Fibroblast of the aortic adventitia (primary cell): ENCODE measurements around the gene CD302. TPM values are rescaled to one million over a fixed set of nuclear protein-coding genes. Genes with fewer than 3 reads are reported as not detected.

Experiments used
- DNase-seq: peaks from one replicate; pipeline ENCODE4 v3.0.0-alpha.2; 2010; ENCODE audit warnings: low read depth
- H3K4me3 ChIP-seq: 2 replicates; pipeline ENCODE4 v1.5.1; 2011; ENCODE audit warnings: low read depth, mild to moderate bottlenecking, control low read depth, low read length, moderate library complexity
- total RNA-seq: library from RNA; depleted of rRNA; stranded (reverse); fragments of >200 nt; gene quantifications from 2 replicates; pipeline ENCODE4 v1.2.3, GENCODE V29; 2012; ENCODE audit warnings: low replicate concordance
- TF ChIP-seq, protein P1 (sequence below): IDR thresholded peaks from 2 replicates; pipeline ENCODE4 v1.5.1; 2011; ENCODE audit warnings: mild to moderate bottlenecking, low read length, control low read depth, inconsistent platforms; ENCODE audit not compliant: insufficient read depth

CD302 gene
- total RNA-seq, 1 donor, result 23.0 TPM

GRCh38 chr2:159783556-159783955, 14.5 kb downstream of the CD302 start:
- no peak for DNase-seq
- TF ChIP-seq, protein P1, sequence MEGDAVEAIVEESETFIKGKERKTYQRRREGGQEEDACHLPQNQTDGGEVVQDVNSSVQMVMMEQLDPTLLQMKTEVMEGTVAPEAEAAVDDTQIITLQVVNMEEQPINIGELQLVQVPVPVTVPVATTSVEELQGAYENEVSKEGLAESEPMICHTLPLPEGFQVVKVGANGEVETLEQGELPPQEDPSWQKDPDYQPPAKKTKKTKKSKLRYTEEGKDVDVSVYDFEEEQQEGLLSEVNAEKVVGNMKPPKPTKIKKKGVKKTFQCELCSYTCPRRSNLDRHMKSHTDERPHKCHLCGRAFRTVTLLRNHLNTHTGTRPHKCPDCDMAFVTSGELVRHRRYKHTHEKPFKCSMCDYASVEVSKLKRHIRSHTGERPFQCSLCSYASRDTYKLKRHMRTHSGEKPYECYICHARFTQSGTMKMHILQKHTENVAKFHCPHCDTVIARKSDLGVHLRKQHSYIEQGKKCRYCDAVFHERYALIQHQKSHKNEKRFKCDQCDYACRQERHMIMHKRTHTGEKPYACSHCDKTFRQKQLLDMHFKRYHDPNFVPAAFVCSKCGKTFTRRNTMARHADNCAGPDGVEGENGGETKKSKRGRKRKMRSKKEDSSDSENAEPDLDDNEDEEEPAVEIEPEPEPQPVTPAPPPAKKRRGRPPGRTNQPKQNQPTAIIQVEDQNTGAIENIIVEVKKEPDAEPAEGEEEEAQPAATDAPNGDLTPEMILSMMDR, result no peak
- no peak overlapping the region for H3K4me3 ChIP-seq

DNA sequence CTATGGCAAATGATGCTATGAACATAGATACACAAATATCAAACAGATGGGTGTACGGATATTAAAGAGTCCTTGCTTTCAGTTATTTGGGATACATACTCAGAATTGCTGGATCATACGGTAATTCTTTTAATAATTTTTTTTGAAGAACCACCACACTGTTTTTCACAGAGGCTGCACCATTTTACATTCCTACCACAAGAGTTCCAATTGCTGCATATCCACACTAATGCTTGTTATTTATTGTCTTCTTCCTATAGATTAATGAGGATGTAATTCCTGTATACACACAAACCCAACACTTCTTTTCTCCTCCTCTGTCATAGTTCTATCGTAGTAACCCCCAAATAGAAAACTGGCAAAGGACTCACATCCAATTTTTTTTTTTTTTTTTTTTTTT, 21.7 kb downstream of the CD302 start:
- DNase-seq, result no peak
- no peak overlapping the region for H3K4me3 ChIP-seq

DNA sequence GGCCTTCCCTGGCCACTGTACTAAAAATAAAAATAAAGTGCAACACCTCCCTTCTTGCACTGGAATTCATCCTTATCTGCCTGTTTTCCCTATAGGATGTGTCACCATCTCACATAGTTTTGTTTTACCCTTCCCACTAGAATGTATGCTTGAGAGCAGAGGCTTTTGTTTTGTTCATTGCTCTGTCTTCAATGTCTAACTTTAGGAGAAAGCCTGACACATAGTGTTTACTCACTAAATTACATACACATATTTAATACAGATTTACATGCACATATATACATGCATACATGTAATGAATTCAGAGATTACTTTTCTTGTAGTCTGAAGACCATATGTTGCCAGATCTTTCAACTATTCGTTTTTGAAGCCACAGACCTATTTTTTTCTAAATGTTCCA, 23.0 kb downstream of the CD302 start:
- H3K4me3 ChIP-seq, result no peak overlapping the region
- TF ChIP-seq, protein P1, result no peak
- DNase-seq, result no peak

More for the DNA sequence above, 21.7 kb downstream of the CD302 start:
- TF ChIP-seq, protein P1, result peak; percentile 38

DNA sequence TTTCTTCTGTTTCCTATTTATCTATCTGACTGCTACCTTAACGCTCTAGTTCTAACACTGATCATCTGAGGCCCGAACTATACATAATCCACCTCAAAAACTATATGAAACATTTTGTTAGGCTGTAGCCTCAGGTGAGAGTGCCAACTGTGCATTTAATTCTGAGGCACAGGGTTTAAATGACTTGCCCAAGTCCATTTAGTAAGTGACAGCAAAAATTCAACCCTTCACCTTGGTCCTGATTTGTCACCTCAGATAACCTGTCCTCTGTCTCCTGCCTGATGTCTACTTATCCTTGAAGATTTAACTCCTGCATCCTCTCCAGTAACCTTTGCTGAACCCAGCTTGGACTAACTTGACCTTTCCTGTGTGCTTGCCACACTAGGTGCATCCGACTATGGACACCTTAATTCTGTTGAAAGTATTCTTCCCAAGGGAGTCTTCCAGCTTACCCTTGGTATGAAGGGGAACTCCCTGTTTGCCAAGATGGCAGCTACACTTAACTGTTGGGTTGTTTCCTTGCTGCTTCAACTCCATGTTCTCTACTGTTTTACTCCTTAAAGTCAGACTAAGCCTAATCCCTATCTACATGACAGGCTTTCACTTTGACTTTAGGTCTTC, 23.5 kb downstream of the CD302 start:
- H3K4me3 ChIP-seq, result no peak overlapping the region
- TF ChIP-seq, protein P1, result no peak
- DNase-seq, result no peak

- DNase-seq, result peak; percentile 25
- no peak overlapping the region for H3K4me3 ChIP-seq
- TF ChIP-seq, protein P1, result no peak
Observed at GRCh38 chr2:159773886-159774285, 24.1 kb downstream of the CD302 start.

DNA sequence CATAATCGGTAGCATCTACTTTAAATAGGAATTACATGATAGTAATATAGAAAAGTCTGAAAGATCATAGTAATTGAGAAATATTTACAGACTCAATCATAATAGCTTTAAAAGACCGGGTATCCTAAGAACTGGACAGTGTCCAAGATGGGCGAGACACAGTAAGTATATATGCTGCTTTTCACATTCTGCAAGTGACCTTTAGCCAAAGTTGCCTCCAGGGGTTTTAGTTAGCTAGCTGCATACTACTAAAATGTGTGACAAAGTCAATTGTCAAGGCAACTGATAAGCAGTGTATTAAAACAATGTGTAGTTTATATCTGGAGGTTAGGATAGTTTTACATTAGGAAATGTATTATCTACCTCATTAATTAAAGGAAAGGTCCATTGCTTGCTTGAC, 24.6 kb downstream of the CD302 start:
- TF ChIP-seq, protein P1, result no peak
- peak; percentile 28 for DNase-seq

DNA sequence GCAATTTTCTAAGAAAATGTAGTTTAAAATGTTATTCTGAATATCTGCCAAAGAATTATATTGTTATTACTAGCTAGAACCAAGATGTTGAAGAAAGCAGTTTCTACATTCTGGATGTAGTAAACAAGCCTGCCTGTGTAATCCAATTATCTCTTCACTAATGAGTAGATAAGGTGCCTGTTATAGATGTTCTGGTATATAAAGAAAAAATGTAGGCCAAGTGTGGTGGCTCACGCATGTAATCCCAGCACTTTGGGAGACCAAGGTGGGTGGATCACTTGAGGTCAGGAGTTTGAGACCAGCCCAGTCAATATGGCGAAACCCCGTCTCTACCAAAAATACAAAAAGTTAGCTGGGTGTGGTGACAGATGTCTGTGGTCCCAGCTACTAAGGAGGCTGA, 28.9 kb downstream of the CD302 start:
- no peak overlapping the region for H3K4me3 ChIP-seq
- no peak for DNase-seq
- TF ChIP-seq, protein P1, result no peak

More for the DNA sequence above, 24.6 kb downstream of the CD302 start:
- no peak overlapping the region for H3K4me3 ChIP-seq
